H9 (cell line): Measurements from ENCODE around the gene PLD3. TPM values are rescaled to one million over a fixed set of nuclear protein-coding genes. Genes with fewer than 3 reads are reported as not detected.

Source experiments
- DNase-seq: peaks from one replicate; pipeline ENCODE4 v3.0.0-alpha.2; 2017
- H2AFZ ChIP-seq: one replicate; pipeline ENCODE4 v1.6.1; 2013; ENCODE audit warnings: mild to moderate bottlenecking, low read length, control low read depth, moderate library complexity
- H2AK5ac ChIP-seq: 2 replicates; pipeline ENCODE4 v1.6.1; 2013; ENCODE audit warnings: low read length, control low read depth, mixed read lengths; ENCODE audit not compliant: insufficient read length
- H2BK120ac ChIP-seq: one replicate; pipeline ENCODE4 v1.6.1; 2013; ENCODE audit warnings: low read depth, mild to moderate bottlenecking, low read length, control low read depth, inconsistent platforms; ENCODE audit not compliant: poor library complexity, severe bottlenecking
- H2BK12ac ChIP-seq: 2 replicates; pipeline ENCODE4 v1.6.1; 2013; ENCODE audit warnings: low read length, control low read depth, mixed read lengths, low read depth; ENCODE audit not compliant: insufficient read length
- H2BK15ac ChIP-seq: 2 replicates; pipeline ENCODE4 v1.6.1; 2013; ENCODE audit warnings: low read depth, low read length, control low read depth
- H2BK20ac ChIP-seq: one replicate; pipeline ENCODE4 v1.6.1; 2013; ENCODE audit warnings: low read depth, mild to moderate bottlenecking, low read length, control low read depth, inconsistent platforms; ENCODE audit not compliant: poor library complexity, severe bottlenecking
- H2BK5ac ChIP-seq: 2 replicates; pipeline ENCODE4 v1.6.1; 2013; ENCODE audit warnings: low read length, control low read depth, mixed read lengths; ENCODE audit not compliant: insufficient read length
- H3K14ac ChIP-seq: 2 replicates; pipeline ENCODE4 v1.6.1; 2013; ENCODE audit warnings: low read length, control low read depth; ENCODE audit not compliant: insufficient read depth
- H3K18ac ChIP-seq: 2 replicates; pipeline ENCODE4 v1.6.1; 2013; ENCODE audit warnings: low read depth, mild to moderate bottlenecking, mixed read lengths, low read length, control low read depth; ENCODE audit not compliant: insufficient read length
- H3K23ac ChIP-seq: 2 replicates; pipeline ENCODE4 v1.6.1; 2013; ENCODE audit warnings: low read length, control low read depth, mixed read lengths, low read depth; ENCODE audit not compliant: insufficient read length
- H3K23me2 ChIP-seq: 2 replicates; pipeline ENCODE4 v1.6.1; 2013; ENCODE audit warnings: low read depth, mild to moderate bottlenecking, mixed read lengths, low read length, control low read depth; ENCODE audit not compliant: insufficient read length, poor library complexity, severe bottlenecking
- H3K27ac ChIP-seq: 2 replicates; pipeline ENCODE4 v1.5.1; 2013; ENCODE audit warnings: low read length, control low read depth, mixed read lengths, low read depth; ENCODE audit not compliant: insufficient read length
- H3K27me3 ChIP-seq: 2 replicates; pipeline ENCODE4 v1.6.1; 2013; ENCODE audit warnings: low read length, control low read depth, inconsistent platforms; ENCODE audit not compliant: insufficient read depth
- H3K4ac ChIP-seq: 2 replicates; pipeline ENCODE4 v1.6.1; 2013; ENCODE audit warnings: low read depth, mild to moderate bottlenecking, control low read depth, inconsistent platforms, low read length, moderate library complexity
- H3K4me1 ChIP-seq: 2 replicates; pipeline ENCODE4 v1.6.1; 2013; ENCODE audit warnings: low read length, control low read depth, inconsistent platforms; ENCODE audit not compliant: insufficient read depth
- H3K4me2 ChIP-seq: 2 replicates; pipeline ENCODE4 v1.6.1; 2013; ENCODE audit warnings: low read length, control low read depth, mixed read lengths; ENCODE audit not compliant: insufficient read length, insufficient read depth
- H3K56ac ChIP-seq: 2 replicates; pipeline ENCODE4 v1.6.1; 2013; ENCODE audit warnings: low read depth, mild to moderate bottlenecking, mixed read lengths, low read length, control low read depth; ENCODE audit not compliant: insufficient read length
- H3K79me1 ChIP-seq: 2 replicates; pipeline ENCODE4 v1.6.1; 2013; ENCODE audit warnings: low read depth, mild to moderate bottlenecking, moderate library complexity, low read length, control low read depth, inconsistent platforms; ENCODE audit not compliant: insufficient read depth, poor library complexity, severe bottlenecking
- H3K79me2 ChIP-seq: 2 replicates; pipeline ENCODE4 v1.6.1; 2013; ENCODE audit warnings: low read length, control low read depth, inconsistent platforms; ENCODE audit not compliant: insufficient read depth
- H3K9ac ChIP-seq: 2 replicates; pipeline ENCODE4 v1.6.1; 2013; ENCODE audit warnings: low read length, control low read depth, mixed read lengths; ENCODE audit not compliant: insufficient read length; ENCODE audit errors: extremely low read depth
- H3K9me3 ChIP-seq: one replicate; pipeline ENCODE4 v1.6.1; 2013; ENCODE audit warnings: low read depth, low read length, inconsistent platforms; ENCODE audit not compliant: control insufficient read depth
- H3T11ph ChIP-seq: one replicate; pipeline ENCODE4 v1.6.1; 2013; ENCODE audit warnings: mild to moderate bottlenecking, low read length, control low read depth, inconsistent platforms
- H4K20me1 ChIP-seq: one replicate; pipeline ENCODE4 v1.6.1; 2013; ENCODE audit not compliant: control insufficient read depth, insufficient read length, insufficient read depth
- H4K5ac ChIP-seq: 2 replicates; pipeline ENCODE4 v1.6.1; 2013; ENCODE audit warnings: low read depth, mild to moderate bottlenecking, mixed read lengths, low read length, control low read depth; ENCODE audit not compliant: insufficient read length
- H4K8ac ChIP-seq: replicated peaks from 2 replicates; pipeline ENCODE4 v1.6.1; 2013; ENCODE audit warnings: low read length, control low read depth, mixed read lengths, low read depth; ENCODE audit not compliant: insufficient read length
- H4K91ac ChIP-seq: 2 replicates; pipeline ENCODE4 v1.6.1; 2013; ENCODE audit warnings: low read depth, mild to moderate bottlenecking, moderate library complexity, mixed read lengths, low read length, control low read depth; ENCODE audit not compliant: insufficient read length
- H3K27ac Mint-ChIP-seq, 3 experiments: 2 replicates in 2 of 3; 3 replicates in 1 of 3; pipeline ENCODE4 v1.8.0; 2020 to 2021; ENCODE audit warnings: mixed read lengths in 3 of 3, mild to moderate bottlenecking in 1 of 3, moderate library complexity in 1 of 3
- H3K27me3 Mint-ChIP-seq: 2 replicates; pipeline ENCODE4 v1.8.0; 2021; ENCODE audit warnings: low read depth, mild to moderate bottlenecking, moderate library complexity, mixed read lengths
- H3K36me3 Mint-ChIP-seq, 3 experiments: 2 replicates in 2 of 3; 3 replicates in 1 of 3; pipeline ENCODE4 v1.8.0; 2020 to 2021; ENCODE audit warnings: low read depth in 3 of 3, mixed read lengths in 3 of 3; ENCODE audit not compliant: insufficient read depth in 1 of 3
- H3K4me1 Mint-ChIP-seq, 2 experiments: 2 replicates each; pipeline ENCODE4 v1.8.0; 2020; ENCODE audit warnings: mixed read lengths in 2 of 2
- H3K4me3 Mint-ChIP-seq, 2 experiments: 2 replicates in 1 of 2; 3 replicates in 1 of 2; pipeline ENCODE4 v1.8.0; 2020 to 2021; ENCODE audit warnings: mild to moderate bottlenecking in 2 of 2, mixed read lengths in 2 of 2, moderate library complexity in 1 of 2
- H3K9me3 Mint-ChIP-seq, 2 experiments: 2 replicates in 1 of 2; 3 replicates in 1 of 2; pipeline ENCODE4 v1.8.0; 2020; ENCODE audit warnings: mild to moderate bottlenecking in 2 of 2, mixed read lengths in 2 of 2, moderate library complexity in 1 of 2
- CTCF ChIP-seq: fragments of 200-600 bp; sonication (generic); conservative IDR thresholded peaks from 3 replicates; pipeline ENCODE4 v1.8.0; 2021; ENCODE audit warnings: antibody characterized with exemption, mild to moderate bottlenecking
- WGBS: extraction: QIAGEN DNeasy Blood & Tissue Kit; methylation state at CpG from one replicate; pipeline ENCODE4 v1.1.7; 2013; ENCODE audit warnings: missing lambda C conversion rate, low lambda C conversion rate, mixed read lengths; ENCODE audit not compliant: insufficient read length; ENCODE audit errors: extremely low coverage; 5-methylcytosine and 5-hydroxymethylcytosine counted together
- total RNA-seq: library from RNA; stranded (reverse); gene quantifications from 2 replicates; pipeline ENCODE4 v1.2.1, GENCODE V29; 2021

The PLD3 gene
- total RNA-seq, 1 experiment from 2014 or later = 194 TPM

DNA sequence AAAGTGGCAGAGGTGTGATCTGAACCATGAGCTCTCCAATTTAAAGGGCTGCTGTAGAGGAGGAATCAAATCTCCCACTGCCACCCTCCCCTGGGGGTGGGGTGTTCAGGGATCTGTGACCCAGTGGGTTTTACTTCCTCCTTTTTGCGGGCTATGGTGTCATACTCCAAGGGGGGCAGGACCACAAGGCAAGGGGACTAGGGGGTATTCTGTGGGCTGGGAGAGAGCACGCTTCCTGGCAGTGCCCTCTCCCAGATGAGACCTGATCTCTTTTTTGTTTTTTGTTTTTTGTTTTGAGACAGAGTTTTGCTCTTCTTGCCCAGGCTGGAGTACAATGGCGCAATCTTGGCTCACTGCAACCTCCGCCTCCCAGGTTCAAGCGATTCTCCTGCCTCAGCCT lies 10.3 kb downstream of the PLD3 start:
- H2BK20ac ChIP-seq = no peak overlapping the region
- no peak overlapping the region for H3K9ac ChIP-seq
- no peaks in the 10 kb centered on the region for H3K9me3 Mint-ChIP-seq
- H3K79me1 ChIP-seq = no peaks in the 10 kb centered on the region
- no peaks in the 10 kb centered on the region for H3K27me3 ChIP-seq
- no peak overlapping the region for H4K5ac ChIP-seq
- H3K79me2 ChIP-seq = no peaks in the 10 kb centered on the region
- H3K4me3 Mint-ChIP-seq = no peak overlapping the region
- no peak overlapping the region for H3T11ph ChIP-seq
- no peak overlapping the region for H3K18ac ChIP-seq
- H3K4ac ChIP-seq = no peak overlapping the region
- no peak for TF ChIP-seq CTCF
- H3K23me2 ChIP-seq = no peaks in the 10 kb centered on the region
- H2BK5ac ChIP-seq = no peak overlapping the region
- no peak overlapping the region for H2BK120ac ChIP-seq
- H3K4me1 Mint-ChIP-seq = peaks cover 2 to 3% of the 10 kb centered on the region in 2 experiments; a peak in 3 of 4 replicates
- H2BK12ac ChIP-seq = no peak overlapping the region
- no peak overlapping the region for H3K23ac ChIP-seq
- H3K27ac Mint-ChIP-seq = no peak overlapping the region
- H3K4me1 ChIP-seq = no peaks in the 10 kb centered on the region
- H3K27me3 Mint-ChIP-seq = no peaks in the 10 kb centered on the region
- no peak overlapping the region for H3K27ac ChIP-seq
- no peaks in the 10 kb centered on the region; a peak in 1 of 7 replicates for H3K36me3 Mint-ChIP-seq
- no peak overlapping the region for H3K56ac ChIP-seq
- H2AFZ ChIP-seq = no peak overlapping the region
- no peak overlapping the region for H3K4me2 ChIP-seq
- no peak overlapping the region for H3K14ac ChIP-seq
- no peak overlapping the region for H2AK5ac ChIP-seq
- H3K9me3 ChIP-seq = no peaks in the 10 kb centered on the region
- no peak overlapping the region for H2BK15ac ChIP-seq
- no CpG with 5 or more reads among the region's 5 CpGs for WGBS
- H4K20me1 ChIP-seq = no peaks in the 10 kb centered on the region
- DNase-seq = no peak
- no peak overlapping the region for H4K91ac ChIP-seq
- H4K8ac ChIP-seq = no peak overlapping the region
